Stimulated activated CD4-positive, alpha-beta T cell treated with anti-CD3 and anti-CD28 coated beads, Interleukin-4, amount 100 ng/mL, for 48 hours (primary cell): ENCODE data around the gene TBC1D25.
"Not testable (repeated sequence)": the region's sequence is repeated elsewhere in the genome, so short reads cannot be mapped to it uniquely, and the experiment has no call there.

Experiments
- DNase-seq, 2 donors: peaks; one replicate each; pipeline ENCODE4 v3.0.0-alpha.2; 2020; ENCODE audit warnings: low read depth in 2 of 2

TBC1D25 gene

GRCh38 chrX:48516285-48516684, 23.2 kb upstream of the TBC1D25 start:
- no peak for DNase-seq

GRCh38 chrX:48516987-48517386, 22.5 kb upstream of the TBC1D25 start:
- DNase-seq = no peak

GRCh38 chrX:48519481-48519880, 20.0 kb upstream of the TBC1D25 start:
- DNase-seq = not testable (repeated sequence)

GRCh38 chrX:48520455-48520854, 19.1 kb upstream of the TBC1D25 start:
- DNase-seq = no peak

GRCh38 chrX:48520976-48521352, 18.6 kb upstream of the TBC1D25 start:
- no peak for DNase-seq

- DNase-seq = peak; percentile 89 to 90
These were observed 17.9 kb upstream of the TBC1D25 start, which contains the start of gene EBP for GRCh38 chrX:48521353-48522243. Gene EBP, plus strand, starts transcription at chrX:48521808. Its CDS starts 1,964 bp downstream, at chrX:48523772.

- DNase-seq = no peak
These were observed 17.2 kb upstream of the TBC1D25 start for GRCh38 chrX:48522291-48522690.

- DNase-seq = no peak
These were observed 15.8 kb upstream of the TBC1D25 start for GRCh38 chrX:48523682-48524081.

- not testable (repeated sequence) for DNase-seq
These were observed 13.7 kb upstream of the TBC1D25 start for GRCh38 chrX:48525853-48526252.

GRCh38 chrX:48530736-48531135, 8.8 kb upstream of the TBC1D25 start:
- DNase-seq = no peak

GRCh38 chrX:48531358-48531959, 8.1 kb upstream of the TBC1D25 start:
- no peak for DNase-seq

GRCh38 chrX:48532161-48532560, 7.4 kb upstream of the TBC1D25 start:
- DNase-seq = no peak

GRCh38 chrX:48533165-48533564, 6.3 kb upstream of the TBC1D25 start:
- no peak for DNase-seq

GRCh38 chrX:48538641-48539344, 721 bp upstream of the TBC1D25 start:
- DNase-seq = no peak

- DNase-seq = peak; percentile 36 to 41
These were observed 488 bp downstream of the TBC1D25 start for GRCh38 chrX:48540028-48540375.

GRCh38 chrX:48540480-48540879, 966 bp downstream of the TBC1D25 start:
- no peak for DNase-seq

- no peak for DNase-seq
These were observed 1.8 kb downstream of the TBC1D25 start for GRCh38 chrX:48541140-48541814.

GRCh38 chrX:48548871-48549270, 9.4 kb downstream of the TBC1D25 start:
- DNase-seq = no peak

GRCh38 chrX:48555731-48556325, 16.3 kb downstream of the TBC1D25 start:
- DNase-seq = not testable (repeated sequence)

- no peak for DNase-seq
These were observed 18.8 kb downstream of the TBC1D25 start for GRCh38 chrX:48558271-48558670.

GRCh38 chrX:48559636-48560035, 20.1 kb downstream of the TBC1D25 start:
- DNase-seq = no peak

GRCh38 chrX:48560056-48560455, 20.5 kb downstream of the TBC1D25 start:
- DNase-seq = no peak
